GM19025 (cell line): ENCODE results near the gene ARMH3.
A peak's percentile ranks its signal among the peaks of the same experiment; 100 is the strongest.

Source experiments
- ATAC-seq: cut with Tn5 transposase; IDR thresholded peaks from one replicate; pipeline ENCODE4 v1.9.1; 2021; ENCODE audit warnings: mild to moderate bottlenecking, low read depth, moderate library complexity; ENCODE audit not compliant: unreplicated experiment

Gene ARMH3

DNA sequence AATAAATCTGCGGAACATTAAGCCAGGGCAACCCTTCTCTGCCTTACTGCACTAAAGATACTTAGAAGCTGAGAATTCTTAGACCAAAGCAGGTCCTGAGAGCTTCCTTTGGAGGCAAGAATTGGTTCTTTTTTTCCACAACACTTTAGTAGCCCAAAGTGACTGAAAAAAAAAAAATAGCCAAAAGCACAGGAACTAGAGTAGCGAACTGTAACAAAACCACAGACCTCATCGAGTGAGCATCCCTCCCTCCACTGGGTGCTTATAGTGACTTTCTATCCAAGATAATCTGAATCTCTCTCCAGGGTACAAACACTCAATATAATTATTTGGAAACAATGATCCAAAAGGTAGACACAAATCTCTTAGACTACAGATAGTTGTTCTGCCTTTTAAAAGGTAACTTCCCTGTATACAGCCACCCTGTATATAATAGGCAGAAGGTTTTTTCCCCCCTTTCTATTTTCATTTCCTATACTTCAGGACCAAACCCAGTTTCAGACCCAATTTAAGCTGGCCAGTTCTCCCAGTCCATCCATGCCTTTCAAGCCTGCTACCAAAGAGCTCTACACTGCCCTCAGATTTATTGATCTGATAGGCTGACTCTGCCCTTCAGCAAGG lies 180.8 kb downstream of the ARMH3 start:
- ATAC-seq = no peak

DNA sequence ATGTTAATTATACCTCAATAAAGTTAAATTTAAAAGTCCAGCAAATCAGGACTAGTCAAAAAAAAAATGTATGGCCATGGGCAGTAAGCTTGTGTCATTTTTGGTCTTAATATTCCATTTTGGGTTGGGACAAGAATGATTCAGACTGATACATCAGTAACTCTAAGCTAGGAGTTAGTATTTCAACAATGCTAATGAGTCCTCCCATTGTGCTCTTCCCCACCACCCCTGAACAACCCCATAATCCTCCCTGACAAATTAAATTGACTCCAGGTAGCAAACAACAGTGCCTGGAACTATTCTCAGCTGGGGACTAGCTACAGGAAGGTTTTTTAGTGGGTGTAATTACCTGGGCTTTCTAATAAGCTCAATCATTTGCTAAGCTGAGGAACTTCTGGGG lies 181.7 kb downstream of the ARMH3 start:
- ATAC-seq = no peak

DNA sequence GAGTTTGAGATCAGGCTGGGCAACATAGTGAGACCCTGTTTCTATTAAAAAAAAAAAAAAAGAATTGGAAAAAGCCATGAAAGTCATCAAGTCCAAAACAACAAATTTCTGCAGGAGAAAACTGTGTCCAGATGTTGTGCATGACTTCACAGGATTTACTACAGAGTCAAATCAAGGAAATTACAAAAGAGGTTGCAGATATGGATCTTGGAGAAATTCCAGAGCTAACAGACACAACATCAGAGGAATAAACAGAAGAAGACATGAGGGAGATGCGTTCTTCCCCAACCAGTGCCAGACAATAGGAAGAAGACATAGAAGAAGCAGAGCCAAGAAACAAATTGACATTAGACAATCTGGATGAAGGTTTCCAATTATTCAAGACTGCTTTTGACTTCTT lies 188.0 kb downstream of the ARMH3 start:
- no peak for ATAC-seq

DNA sequence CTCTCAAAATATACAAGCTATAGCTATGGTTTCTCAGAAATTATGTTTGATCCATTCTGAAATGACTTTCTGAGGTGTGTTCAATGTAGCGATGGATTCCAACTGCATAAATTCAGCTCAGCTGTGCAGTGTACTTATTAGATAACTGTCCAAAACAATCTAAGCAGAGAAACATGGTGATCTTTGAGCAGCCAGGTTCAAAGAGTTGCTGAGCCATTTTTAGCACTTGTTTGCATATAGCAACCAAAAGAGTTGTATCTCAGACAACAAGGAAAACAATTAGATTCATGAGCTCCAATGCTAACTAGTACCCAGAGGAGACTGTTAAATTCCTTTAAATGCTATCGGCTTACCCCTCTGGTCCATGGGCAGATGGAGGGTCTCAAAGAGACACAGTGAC lies 196.4 kb downstream of the ARMH3 start:
- ATAC-seq = no peak

DNA sequence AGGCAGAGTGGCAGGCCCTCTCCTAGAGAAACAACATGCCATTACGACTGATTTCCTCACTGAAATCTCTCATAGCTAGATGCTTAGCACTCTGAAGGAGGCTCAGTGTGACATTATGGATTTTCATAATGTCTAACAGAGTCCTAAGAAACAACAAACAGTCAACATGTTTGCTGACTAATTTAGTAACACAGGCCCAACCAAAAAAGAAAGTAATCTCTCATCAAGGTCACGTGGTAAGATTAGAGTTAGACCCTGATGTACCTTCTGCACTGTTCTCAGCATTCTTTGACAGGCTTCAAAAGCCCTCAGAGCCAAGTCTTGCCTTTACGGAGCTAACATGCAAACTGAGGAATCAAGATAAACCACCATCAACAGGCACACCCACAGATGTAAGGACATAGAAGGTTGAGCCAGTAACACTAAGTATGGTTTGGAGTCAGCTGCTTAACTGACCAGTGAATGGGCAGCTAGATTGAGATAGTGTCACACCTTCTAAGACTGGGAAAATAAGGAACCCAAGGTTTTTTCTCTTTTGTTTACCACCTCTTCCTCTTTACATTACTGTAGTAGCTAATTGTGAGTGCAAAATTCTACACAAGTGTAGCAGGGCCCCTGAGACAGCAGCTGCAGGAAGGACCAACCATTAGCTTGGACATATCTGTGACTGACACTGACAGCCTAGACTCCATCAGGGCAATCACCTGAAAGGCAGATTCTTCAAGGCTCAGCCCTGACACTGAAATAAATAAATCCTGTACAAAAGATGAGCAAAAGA lies 197.1 kb downstream of the ARMH3 start:
- peak; percentile 78 for ATAC-seq

DNA sequence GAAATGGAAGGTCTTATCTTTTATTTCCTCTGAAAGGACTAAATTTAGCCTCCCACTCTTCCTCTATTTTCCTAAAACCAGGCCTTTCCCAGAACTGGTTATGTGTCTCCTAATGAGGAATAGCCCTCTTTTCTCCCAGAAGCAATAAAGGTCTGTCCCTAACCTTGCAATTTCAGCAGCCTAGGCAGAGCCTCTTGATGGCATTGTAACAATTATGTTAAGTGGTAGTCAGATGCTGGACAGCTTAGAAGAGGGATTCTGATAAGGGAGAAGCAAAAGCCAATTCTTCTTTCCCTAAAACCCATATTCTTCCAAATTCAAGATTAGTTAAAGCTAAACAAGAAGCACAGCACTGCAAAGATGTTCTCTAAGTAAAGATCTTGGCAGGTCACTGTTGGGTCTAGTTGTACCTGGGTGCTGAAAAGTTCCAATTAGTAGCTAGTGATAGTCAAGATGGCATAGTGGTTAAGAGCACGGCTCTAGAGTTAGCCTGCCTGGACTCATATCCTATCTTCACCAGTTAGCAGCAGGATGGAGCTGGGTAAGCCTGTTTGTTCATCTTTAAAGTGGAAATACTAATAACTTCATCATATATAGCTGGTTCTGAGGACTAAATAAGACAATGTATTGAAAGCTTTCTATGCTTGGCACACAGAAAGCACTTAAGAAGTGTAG lies 198.0 kb downstream of the ARMH3 start:
- no peak for ATAC-seq

DNA sequence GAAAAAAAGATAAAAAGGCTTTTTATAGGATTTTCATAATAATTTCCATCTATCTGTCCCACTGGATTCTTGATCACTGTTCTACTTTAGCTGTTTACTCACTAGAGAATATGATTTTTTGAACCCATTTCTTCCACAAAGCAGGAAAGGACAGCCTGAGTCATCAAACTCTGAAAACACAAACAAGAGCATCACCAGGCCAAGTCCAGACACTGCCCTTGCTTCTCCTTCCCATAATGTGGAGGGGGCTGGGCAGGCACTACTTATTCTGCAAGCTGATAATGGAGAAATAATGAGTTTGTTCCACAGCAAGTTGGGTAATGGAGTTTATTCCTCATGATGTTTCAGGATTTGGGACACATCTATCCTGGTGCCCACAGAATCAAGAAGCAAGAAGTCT lies 199.3 kb downstream of the ARMH3 start:
- no peak for ATAC-seq

DNA sequence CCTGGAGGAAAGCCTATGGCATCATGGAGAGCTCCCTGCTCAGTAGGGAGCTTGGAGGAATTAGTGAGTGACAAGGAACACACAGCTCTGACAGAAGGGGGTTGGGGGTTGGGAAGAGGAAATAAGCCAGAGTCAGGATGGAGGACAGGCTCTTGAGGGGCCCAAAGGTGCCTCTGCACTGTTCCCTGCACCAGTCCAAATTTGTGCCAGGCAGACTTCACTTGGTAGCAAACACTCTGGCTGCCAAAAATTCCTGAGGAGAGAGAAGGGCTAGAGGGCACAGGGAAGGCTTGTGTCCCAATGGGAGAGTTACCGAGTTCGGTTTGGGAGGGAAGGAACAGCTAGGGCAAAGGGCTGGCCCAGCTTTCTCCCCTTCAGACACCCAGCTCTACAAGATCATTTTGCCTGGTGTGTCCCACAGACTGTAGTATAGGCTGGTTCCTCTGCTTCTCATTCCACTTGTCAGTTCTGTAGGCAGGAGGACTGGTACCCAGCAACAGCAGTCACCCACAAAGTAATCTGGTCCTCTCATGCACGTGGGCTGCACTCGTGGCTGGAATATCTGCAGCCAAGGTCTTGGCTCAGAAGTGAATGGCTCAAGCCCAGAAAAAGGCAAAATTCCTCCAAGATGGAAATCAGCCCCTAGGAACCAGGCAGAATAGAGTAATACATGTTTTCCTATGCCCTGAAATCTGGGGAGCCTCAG lies 204.4 kb downstream of the ARMH3 start:
- ATAC-seq = no peak

DNA sequence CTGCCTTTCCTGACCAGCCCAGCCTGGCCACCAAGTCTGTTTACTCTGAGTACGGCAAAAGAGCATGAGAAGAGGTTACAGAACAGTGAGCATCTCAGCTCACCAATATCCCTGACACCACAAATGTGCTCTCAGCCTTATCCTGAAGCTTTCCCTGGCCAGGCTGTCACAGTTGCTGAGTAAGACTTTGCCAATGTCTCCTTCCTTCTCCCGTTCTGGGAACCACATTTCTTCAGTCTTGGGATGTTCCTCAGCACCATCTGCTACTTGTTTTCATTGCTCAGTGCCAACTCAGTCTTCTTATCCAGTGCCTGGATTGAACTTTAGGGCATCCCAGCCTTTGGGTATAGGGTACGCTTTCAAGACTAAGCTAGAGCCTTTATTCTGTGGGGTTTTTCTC lies 205.2 kb downstream of the ARMH3 start:
- no peak for ATAC-seq

DNA sequence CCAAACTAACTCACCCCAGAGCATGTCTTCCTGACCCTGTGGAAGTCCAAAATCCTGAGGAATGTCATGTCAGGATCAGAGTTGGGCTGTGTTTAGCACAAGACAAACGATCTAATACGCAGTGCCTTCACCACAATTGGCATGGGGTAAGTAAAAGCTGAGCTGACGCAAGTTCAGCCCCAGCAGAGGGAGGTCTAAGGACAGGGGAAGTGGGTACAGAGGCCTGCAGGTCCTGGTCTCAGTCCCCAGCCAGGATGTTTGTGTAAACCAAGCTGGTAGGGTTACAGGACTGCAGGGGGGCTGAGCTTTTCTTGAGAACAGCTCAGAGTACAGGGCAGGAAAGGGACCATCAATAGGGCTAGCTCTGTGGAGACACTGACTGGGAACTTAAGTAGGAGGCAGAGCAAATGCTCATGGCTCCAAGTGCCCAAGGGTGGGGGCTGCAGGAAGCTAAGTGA lies 207.1 kb downstream of the ARMH3 start:
- no peak for ATAC-seq

DNA sequence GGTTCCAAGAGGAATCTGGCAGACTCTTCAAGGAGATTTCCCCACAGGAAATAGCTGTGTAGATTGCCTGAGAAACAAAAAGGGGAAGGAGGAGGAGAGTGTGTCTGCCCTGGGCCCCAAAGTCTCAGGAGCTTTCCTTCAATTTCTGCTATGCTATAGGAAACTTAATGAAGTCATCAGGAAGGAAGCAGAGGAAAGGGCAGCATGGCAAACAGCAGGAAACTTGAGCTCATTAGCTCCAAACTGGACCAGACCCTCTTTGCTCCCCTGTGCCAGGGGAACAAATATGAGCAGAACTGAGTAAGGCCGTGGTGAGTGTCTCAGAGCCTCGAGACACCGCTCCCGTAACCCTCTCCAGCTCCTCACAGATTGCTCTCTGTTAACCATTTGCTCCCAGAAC lies 207.6 kb downstream of the ARMH3 start:
- ATAC-seq = no peak

DNA sequence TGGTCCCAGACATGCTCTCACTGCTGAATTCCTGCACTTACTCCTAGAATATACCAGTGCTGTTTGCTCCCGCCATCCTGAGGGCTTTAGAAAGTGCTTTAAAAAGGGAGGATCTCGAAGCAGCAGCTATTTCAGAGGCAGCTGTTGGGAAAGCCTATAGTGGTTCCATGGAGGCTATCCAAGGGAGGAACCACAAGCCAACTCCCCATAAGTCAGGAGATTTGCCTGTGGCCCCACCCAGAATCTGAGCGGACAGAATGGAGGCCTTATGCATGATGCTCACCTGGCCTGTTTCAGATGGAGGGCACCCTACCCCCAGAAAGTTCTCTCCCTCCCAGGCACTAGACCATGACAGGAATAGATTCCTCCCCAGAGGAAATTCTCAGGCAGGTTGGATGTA lies 210.1 kb downstream of the ARMH3 start:
- ATAC-seq = no peak

DNA sequence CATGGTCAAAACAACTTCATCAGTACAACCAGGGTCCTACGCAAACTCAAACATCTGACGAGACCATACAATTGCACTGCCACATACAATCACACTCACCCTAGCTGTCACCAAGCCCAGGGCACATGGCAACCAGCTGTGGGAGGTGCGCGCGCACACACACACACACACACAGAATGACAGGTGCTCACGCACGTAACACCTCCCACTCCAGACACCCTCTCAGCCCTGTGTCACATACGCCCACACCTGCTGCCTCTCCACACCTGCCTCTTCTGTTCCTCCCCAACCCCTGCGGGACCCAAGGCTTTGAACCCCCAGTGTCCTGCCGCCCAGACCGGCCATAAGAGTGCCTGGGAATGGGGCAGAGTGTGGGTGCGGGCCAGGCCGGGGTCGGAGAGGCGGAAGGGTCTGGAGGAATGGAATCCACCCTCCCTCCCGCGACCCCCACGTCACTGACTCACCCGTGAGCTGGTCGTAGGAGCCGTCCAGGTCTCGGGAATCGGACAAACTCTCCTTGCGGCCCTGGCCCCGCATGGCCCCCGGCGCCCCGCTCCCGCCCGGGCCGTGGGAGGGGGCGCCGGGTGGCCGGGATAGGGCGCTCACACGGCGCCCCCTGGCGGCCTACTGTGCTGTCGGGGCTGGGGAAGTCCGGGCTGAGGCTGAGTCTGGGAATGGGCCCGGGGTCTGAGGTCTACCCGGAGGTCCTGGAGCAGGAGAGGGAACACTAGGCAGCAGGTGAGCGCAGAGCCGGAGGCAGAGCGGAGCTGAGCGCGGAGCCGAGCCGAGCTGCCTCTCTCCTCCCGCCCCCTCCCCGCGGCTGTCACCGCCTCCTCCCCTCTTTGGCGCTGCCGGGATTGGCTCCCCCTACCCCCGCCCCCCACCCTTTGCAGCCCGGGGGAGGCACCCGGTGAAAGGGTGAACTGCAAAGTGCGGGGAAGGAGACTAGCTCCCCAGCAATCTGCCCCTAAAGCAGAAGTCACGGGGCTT lies 212.6 kb downstream of the ARMH3 start, which contains the start of gene KCNIP2:
Gene KCNIP2 (minus strand): TSS at position 769 of the 990 bp plus-strand sequence. CDS start 232 bp downstream, at position 537.
- no peak for ATAC-seq

DNA sequence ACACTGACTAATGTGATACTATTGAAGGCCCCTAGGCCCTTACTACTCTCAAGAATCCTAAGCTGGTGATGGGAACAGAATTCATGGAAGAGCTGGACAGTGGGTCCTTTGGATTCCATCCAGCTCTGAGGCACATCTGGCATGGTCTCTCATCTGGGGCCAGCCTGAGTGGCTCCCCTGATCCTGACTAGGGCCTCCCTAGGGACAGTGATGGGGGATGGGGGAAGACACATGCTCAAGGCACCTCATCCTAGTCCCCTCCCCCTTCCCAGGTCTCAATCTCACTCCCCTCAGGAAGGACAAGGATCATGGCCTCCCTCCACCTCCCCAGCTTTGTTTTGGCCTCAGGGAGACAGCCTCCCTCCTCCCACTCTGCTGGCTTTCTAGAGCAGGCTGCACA lies 214.1 kb downstream of the ARMH3 start:
- no peak for ATAC-seq

DNA sequence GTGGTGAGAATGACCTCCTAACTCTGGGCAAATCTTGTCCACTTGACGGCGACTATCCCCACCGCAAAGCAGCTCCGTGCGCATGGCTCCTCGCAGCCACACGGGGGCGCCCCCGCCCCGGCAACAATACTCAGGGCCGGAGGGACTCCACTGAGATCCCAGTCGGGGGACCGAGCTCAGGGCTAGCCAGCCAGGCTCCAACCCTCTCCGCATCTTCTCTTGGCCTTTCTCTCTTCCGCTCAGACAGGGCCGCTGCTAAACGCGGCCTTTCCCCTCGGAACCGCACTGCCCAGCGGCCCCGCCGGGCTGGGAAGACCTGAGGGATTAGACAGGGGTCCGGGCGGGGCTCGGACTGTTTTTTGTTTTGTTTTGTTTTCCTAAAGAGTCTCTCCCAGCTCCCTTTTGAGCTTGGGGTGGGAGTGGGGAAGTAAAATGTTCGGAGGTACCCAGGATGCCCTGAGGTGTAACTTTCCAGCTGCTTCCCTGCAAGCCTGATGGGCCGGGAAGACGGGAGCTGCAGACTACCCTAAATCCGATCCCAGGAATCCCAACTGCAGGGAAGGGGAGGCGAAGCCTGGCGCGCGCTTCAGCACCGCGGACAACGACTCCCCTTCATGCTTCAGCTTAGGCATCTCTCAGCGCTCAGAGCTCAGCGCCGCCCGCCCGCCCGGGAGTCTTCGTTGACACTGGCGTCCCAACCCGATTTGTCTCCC lies 215.1 kb downstream of the ARMH3 start:
- peak; percentile 60 for ATAC-seq

DNA sequence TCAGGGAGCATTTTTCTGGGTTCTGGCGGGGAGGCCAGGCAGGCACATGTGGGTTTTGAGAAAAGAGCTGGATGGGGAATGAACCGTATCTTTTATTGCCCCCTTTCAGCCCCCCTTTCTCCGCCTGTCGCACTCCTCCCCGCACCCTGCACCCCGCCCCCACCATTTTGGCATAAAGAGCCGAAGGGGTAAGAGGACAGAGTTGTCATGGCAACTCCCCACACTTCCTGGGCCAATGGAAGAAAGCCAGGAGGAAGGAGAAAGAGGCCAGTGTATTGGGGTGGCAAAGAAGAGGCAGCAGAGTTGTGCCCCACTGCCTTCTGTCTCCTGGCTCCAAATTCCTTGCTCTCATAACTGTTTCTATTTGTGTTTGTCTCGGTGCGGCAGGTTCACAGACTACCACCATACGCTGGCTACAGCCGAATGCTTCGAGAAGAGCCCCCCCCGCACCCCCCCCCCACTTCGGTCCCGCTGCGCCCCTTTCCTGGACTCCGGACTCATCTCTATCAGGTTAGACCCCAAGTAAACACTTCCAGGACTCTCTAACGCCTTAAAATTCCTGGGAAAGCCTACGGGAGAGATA lies 215.8 kb downstream of the ARMH3 start:
- ATAC-seq = no peak

DNA sequence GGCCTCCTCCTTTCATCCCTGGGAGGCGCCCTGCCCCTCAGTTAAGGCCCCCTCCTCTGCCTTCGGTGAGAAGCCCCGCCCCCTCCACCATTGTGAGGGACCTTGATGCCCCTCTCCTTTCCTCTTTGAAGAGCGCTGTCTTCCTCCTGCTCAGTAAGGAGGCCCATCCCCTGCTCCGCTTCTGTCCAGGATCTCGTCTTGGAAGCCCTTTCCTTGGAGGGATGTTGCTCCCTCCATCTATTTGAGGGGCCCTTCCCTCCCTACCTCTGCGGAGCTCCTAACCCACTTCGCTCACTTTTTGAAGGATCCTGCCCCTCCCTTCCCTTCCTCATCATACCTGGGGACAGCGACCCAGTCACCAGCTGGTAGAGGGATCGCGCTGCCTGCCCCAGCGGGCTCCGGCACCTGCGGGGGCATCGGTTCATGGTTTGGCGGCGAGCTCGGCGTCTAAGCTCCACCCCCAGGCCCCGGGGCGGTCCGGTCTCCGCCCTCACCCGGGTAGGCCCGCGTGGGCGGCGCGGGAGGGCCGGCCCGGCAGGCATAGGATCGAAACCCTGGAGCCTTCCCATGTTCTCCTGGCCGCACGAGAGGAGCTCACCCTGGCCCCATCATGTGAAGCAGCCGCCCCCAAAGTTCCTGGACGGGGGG lies 216.4 kb downstream of the ARMH3 start:
- ATAC-seq = no peak

DNA sequence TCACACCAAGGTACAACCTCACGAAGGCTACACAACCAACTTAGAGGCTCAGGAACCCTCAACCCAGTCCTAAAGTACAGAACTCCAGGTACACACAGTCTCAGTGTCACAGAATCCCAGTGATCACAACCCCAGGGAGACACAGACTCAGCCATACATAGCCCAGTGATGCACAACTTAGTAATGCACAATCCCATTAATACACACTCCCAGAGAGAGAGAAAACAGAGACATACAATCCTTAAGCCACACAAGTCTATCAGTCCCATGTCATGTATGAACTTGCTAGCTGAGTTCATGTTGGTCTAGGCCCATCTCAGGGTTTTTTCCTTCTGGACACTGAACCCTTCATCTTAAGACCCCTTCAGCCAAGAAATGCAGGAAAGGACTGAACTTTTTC lies 217.0 kb downstream of the ARMH3 start:
- ATAC-seq = no peak
